ENCODE results near the gene NECTIN1. TPM values are rescaled to one million over a fixed set of nuclear protein-coding genes. Genes with fewer than 3 reads are reported as not detected.

NECTIN1 gene
- total RNA-seq, 1 experiment from 2014 or later = 23.8 TPM

DNA sequence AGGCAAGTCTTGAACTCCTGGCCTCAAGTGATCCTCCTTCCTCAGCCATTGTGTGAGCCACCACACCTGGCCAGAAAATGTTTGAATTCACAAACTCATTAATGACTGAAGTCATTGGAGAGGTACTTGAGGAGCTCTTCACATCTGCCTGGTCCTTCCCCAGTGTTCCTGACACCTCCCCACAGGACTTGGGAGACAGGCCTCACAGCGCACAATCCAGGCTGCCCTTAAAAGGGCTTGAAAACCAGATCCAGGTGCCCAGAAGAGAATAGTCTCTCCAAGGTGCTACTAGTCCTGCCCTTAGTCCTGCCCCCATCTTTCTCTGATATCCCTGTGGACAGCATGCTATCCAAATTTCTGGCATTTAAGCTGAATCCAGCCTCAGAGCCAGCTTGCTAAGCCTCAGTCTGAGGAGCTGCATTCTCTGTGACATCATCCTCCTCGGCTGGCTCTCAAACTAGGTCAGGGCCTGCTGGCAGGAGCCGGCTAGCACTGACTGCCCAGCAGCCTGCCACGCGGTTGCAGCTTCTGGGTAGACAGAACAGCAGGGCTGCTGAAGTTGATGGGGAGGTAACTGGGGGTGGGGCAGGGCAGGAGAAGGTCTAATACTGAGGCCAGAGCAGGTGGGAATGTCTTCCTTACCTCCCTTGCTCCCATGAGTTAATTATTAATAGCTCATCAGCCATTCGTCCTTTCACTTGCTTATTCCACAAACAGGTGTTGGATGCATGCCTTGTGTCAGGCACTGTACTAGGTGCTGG lies 35.3 kb upstream of the NECTIN1 start:
- H3K9me3 ChIP-seq (ENCODE audit: control insufficient read depth in 1 of 2, insufficient read depth in 1 of 2, low read depth in 1 of 2, low read length in 2 of 2) = no peaks in the 10 kb centered on the region
- no peak overlapping the region for H3K9ac ChIP-seq (ENCODE audit: low read length)
- DNase-seq (ENCODE audit: low read depth, low spot score) (no peak), ATAC-seq (no peak)
- no peaks in the 10 kb centered on the region for H3K36me3 ChIP-seq (ENCODE audit: control insufficient read depth in 1 of 2, insufficient read depth in 2 of 2, low read length in 2 of 2)
- RAD21 ChIA-PET (ENCODE audit: low non-redundant PET in 1 of 2, low total read pairs in 2 of 2, uncharacterized antibody in 2 of 2, unreplicated experiment in 2 of 2) = interaction anchor here in 1 of 2 experiments (0.6 kb wide), 1 partner anchor 85 kb away, joined by 6 read pairs; no protein-coding TSS in a partner anchor
- CTCF ChIA-PET = no interaction called here
- no peak overlapping the region for H3K4me2 ChIP-seq (ENCODE audit: low read length)
- no peak overlapping the region for H3K4me3 ChIP-seq (replicated peaks in 1 of 2; ENCODE audit: low read depth in 1 of 2, low read length in 2 of 2)
- no peak for TF ChIP-seq TCF7L2 (IDR thresholded peaks at IDR 0.05; ENCODE audit: borderline replicate concordance, extremely low read depth, insufficient read depth, insufficient read length)
- TF ChIP-seq ELF1 (IDR thresholded peaks at IDR 0.05; ENCODE audit: borderline replicate concordance, low read depth) = no peak
- TF ChIP-seq SIN3A (IDR thresholded peaks at IDR 0.05; ENCODE audit: low read depth) = no peak
- TF ChIP-seq SRF (IDR thresholded peaks at IDR 0.05; ENCODE audit: low read depth) = no peak
- TF ChIP-seq, protein P1, sequence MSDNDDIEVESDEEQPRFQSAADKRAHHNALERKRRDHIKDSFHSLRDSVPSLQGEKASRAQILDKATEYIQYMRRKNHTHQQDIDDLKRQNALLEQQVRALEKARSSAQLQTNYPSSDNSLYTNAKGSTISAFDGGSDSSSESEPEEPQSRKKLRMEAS (IDR thresholded peaks at IDR 0.05) = no peak
- no peak for TF ChIP-seq CTCF (IDR thresholded peaks at IDR 0.05 in 2 of 3, conservative IDR thresholded peaks at IDR 0.05 in 1 of 3; ENCODE audit: borderline replicate concordance in 1 of 3, insufficient read depth in 1 of 3, low read depth in 2 of 3, low read length in 2 of 3)
- no peak for TF ChIP-seq RAD21 (IDR thresholded peaks at IDR 0.05; ENCODE audit: low read depth)
- TF ChIP-seq JUND (IDR thresholded peaks at IDR 0.05) = no peak
- no peak for TF ChIP-seq REST (IDR thresholded peaks at IDR 0.05; ENCODE audit: low read depth)
- TF ChIP-seq EGR1 (IDR thresholded peaks at IDR 0.05; ENCODE audit: low read depth) = no peak
- no peak for TF ChIP-seq EZH2phosphoT487 (IDR thresholded peaks at IDR 0.05; ENCODE audit: borderline replicate concordance)
- TF ChIP-seq YY1 (IDR thresholded peaks at IDR 0.05; ENCODE audit: extremely low read depth, insufficient replicate concordance, low read depth, low read length) = no peak
- TF ChIP-seq SP1 (IDR thresholded peaks at IDR 0.05; ENCODE audit: low read depth) = no peak
- TF ChIP-seq ATF3 (IDR thresholded peaks at IDR 0.05) = no peak
- no peak for TF ChIP-seq CBX3 (IDR thresholded peaks at IDR 0.05; ENCODE audit: low read depth)
- no peak for TF ChIP-seq POLR2A (IDR thresholded peaks at IDR 0.05; ENCODE audit: borderline replicate concordance, extremely low read depth, insufficient read depth, insufficient read length)
- TF ChIP-seq CEBPB (IDR thresholded peaks at IDR 0.05; ENCODE audit: low read depth) = no peak
- TF ChIP-seq ZBTB33 (IDR thresholded peaks at IDR 0.05; ENCODE audit: extremely low read depth, insufficient replicate concordance, low read length) = no peak
- TF ChIP-seq EZH2 (IDR thresholded peaks at IDR 0.05) = no peak
- H4K20me1 ChIP-seq (ENCODE audit: insufficient read depth) = no peaks in the 10 kb centered on the region
- no peak overlapping the region for H3K27ac ChIP-seq (ENCODE audit: low read depth, low read length)
- H3K79me2 ChIP-seq (ENCODE audit: insufficient read depth, low read length) = no peaks in the 10 kb centered on the region
- intact Hi-C loops (cut with micrococcal nuclease) = no loop called here
- no TSS peak for BruUV-seq (replicated peaks)
- H2AFZ ChIP-seq (ENCODE audit: low read depth, low read length, poor library complexity, severe bottlenecking) = no peak overlapping the region
- H3K27me3 ChIP-seq (ENCODE audit: insufficient read depth, low read length) = 0 out of 2 replicates have a peak, but pooled peaks cover 3% of the 10 kb centered on the region
- peaks cover 5 to 15% of the 10 kb centered on the region in 2 experiments for H3K4me1 ChIP-seq (ENCODE audit: control insufficient read depth in 1 of 2, insufficient read depth in 2 of 2, low read length in 2 of 2)
- POLR2A ChIA-PET = no interaction called here
- no peaks in the 10 kb centered on the region for H3K9me2 ChIP-seq (ENCODE audit: insufficient read depth)

All from HCT116 (cell line).